Measurements from ENCODE around the gene PHLDA1.
"Not testable (repeated sequence)": the region's sequence is repeated elsewhere in the genome, so short reads cannot be mapped to it uniquely, and the experiment has no call there.

Gene PHLDA1

GRCh38 chr12:75984577-75985182, 46.9 kb downstream of the PHLDA1 start:
- DNase-seq: no peak

- DNase-seq: not testable (repeated sequence)
Measured at GRCh38 chr12:75983851-75984250, 47.7 kb downstream of the PHLDA1 start.

- no peak for DNase-seq
Measured at GRCh38 chr12:75982979-75983660, 48.5 kb downstream of the PHLDA1 start.

GRCh38 chr12:75982169-75982564, 49.4 kb downstream of the PHLDA1 start:
- DNase-seq: no peak

GRCh38 chr12:75981247-75982168, 50.1 kb downstream of the PHLDA1 start:
- no peak for DNase-seq

GRCh38 chr12:75979181-75979580, 52.4 kb downstream of the PHLDA1 start:
- DNase-seq: no peak

- DNase-seq: no peak
Measured at GRCh38 chr12:75978677-75979076, 52.9 kb downstream of the PHLDA1 start.

- DNase-seq: no peak
Measured at GRCh38 chr12:75977952-75978671, 53.5 kb downstream of the PHLDA1 start.

GRCh38 chr12:75977590-75977951, 54.0 kb downstream of the PHLDA1 start:
- no peak for DNase-seq

- no peak for DNase-seq
Measured at GRCh38 chr12:75976913-75977312, 54.7 kb downstream of the PHLDA1 start.

- DNase-seq: no peak
Measured at GRCh38 chr12:75976113-75976512, 55.5 kb downstream of the PHLDA1 start.

GRCh38 chr12:75975702-75976101, 55.9 kb downstream of the PHLDA1 start:
- no peak for DNase-seq

All from DMS79 (cell line).